ENCODE data around the gene DPY19L2.
"Not testable (repeated sequence)": the region's sequence is repeated elsewhere in the genome, so short reads cannot be mapped to it uniquely, and the experiment has no call there.

The DPY19L2 gene

GRCh38 chr12:63656407-63656806, 11.9 kb downstream of the DPY19L2 start:
- DNase-seq: not testable (repeated sequence)

DNA sequence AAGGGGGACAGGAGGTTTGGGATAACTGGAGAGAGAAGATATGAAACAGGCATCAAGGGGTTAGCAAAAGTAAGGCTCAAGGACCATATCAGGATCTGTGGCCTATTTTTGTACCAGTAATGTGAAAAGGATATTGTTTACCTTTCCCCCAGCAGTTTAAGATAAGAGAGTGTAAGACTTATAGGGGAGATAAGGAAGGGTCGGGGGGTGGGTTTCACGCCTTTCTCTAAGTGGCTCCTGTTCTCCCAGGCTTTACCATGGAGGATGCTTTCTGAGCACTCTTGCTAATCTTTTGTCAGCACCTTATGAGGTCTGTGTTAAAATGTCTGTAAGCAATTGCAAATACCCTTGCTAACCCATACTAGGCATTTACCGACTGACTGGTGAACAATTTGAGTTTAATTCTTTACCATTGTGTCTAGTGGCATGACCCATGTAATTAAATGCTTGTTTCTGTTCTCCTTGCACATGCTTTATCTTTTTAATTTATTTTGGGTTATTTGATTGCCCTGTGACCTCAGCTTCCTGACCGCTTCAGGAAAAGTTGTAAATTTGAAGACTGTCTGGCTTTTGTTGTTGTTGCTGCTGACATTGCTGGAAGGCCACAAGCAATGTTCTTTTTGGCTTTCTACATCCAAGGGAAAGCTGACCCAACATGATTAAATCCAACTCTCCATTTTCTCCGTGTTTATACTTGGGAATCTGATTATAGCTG, 12.6 kb downstream of the DPY19L2 start:
- DNase-seq: not testable (repeated sequence)

GRCh38 chr12:63654481-63654880, 13.8 kb downstream of the DPY19L2 start:
- not testable (repeated sequence) for DNase-seq

GRCh38 chr12:63649517-63649916, 18.8 kb downstream of the DPY19L2 start:
- not testable (repeated sequence) for DNase-seq

GRCh38 chr12:63643381-63644140, 24.7 kb downstream of the DPY19L2 start:
- not testable (repeated sequence) for DNase-seq

GRCh38 chr12:63624258-63624657, 44.0 kb downstream of the DPY19L2 start:
- not testable (repeated sequence) for DNase-seq

- not testable (repeated sequence) for DNase-seq
Observed at GRCh38 chr12:63615544-63615943, 52.7 kb downstream of the DPY19L2 start.

DNA sequence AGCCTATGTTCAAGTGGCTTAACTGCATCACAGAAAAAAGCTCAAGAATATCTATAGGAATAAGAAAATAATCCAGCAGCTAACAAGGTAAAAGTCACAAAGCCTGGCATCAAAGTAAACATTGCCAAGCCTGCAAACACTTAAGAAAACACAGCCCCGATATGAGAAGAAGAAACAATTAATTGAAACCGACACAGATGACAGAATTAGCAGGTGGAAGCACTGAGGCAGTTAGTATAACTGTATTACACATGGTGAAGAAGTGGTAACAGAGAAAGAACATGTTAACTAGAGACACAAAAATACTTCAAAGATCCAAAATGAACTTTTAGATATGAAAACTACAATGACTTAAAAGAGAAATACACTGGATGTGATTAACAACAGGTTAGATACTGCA, 57.0 kb downstream of the DPY19L2 start:
- not testable (repeated sequence) for DNase-seq

GRCh38 chr12:63609281-63609680, 59.0 kb downstream of the DPY19L2 start:
- DNase-seq: not testable (repeated sequence)

- DNase-seq: not testable (repeated sequence)
Observed at GRCh38 chr12:63604985-63605384, 63.3 kb downstream of the DPY19L2 start.

GRCh38 chr12:63594828-63595227, 73.5 kb downstream of the DPY19L2 start:
- not testable (repeated sequence) for DNase-seq

- not testable (repeated sequence) for DNase-seq
Observed at GRCh38 chr12:63584426-63584825, 83.9 kb downstream of the DPY19L2 start.

DNA sequence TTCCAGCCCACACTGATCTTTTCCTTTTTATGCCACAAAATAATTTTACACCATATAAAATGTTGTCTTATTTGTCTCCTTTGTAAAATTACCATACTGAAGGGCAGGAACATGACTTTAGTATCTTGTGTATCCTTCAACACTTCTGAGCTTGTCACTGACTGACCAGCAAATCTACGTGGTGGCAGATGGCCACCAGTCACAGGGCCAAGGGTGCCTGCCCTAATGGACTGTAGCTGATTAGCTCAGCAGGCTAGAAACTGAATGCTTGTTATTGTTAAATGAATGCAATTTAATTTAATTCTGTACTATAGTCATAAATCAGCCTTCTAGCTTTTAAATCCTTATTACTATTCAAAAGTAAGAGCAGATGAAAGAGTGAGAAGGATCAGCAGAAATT, 85.0 kb downstream of the DPY19L2 start:
- DNase-seq: not testable (repeated sequence)

- not testable (repeated sequence) for DNase-seq
Observed at GRCh38 chr12:63577631-63578030, 90.7 kb downstream of the DPY19L2 start.

GRCh38 chr12:63572038-63572437, 96.3 kb downstream of the DPY19L2 start:
- not testable (repeated sequence) for DNase-seq

DNA sequence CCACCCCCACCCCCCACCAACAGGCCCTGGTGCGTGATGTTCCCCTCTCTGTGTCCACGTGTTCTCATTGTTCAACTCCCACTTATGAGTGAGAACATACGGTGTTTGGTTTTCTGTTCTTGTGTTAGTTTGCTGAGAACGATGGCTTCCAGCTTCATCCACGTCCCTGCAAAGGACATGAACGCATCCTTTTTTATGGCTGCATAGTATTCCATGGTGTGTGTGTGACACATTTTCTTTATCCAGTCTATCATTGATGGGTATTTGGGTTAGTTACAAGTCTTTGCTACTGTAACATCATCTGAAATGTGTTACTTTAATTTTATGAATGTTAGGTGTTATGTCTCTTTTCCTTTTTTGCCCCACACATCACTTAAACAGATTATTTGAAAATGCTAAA, 109.8 kb downstream of the DPY19L2 start:
- not testable (repeated sequence) for DNase-seq

DNA sequence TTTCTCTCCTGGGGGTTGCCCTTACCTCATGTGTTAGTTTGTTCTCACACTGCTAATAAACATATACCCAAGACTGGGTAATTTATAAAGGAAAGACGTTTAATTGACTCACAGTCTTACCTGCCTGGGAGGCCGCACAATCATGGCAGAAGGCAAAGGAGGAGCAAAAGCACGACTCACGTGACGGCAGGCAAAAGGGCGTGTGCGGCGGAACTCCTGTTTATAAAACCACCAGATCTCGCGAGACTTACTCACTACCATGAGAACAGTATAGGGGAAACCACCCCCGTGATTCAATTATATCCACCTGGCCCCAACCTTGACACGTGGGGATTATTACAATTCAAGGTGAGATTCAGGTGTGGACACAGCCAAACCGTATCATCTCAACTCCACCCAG, 116.9 kb downstream of the DPY19L2 start:
- not testable (repeated sequence) for DNase-seq

DNA sequence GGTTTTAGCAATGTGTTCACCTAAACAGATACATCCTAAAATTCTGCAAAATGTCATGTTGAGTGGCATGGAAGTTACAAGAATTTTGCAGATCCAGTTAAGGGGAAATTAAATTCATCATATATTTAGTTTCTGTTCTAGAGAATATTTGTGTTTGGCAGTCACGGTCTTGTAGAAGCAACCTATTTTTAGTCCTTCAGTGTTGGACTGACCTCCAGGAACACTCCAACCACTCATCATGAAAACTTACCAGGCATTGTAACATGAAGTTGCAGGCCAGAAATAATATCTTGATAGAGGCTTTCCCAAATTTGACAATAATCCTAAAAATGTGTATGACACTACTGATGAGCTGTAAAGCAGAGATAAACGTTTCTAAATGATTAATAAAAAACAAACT, 119.3 kb downstream of the DPY19L2 start:
- DNase-seq: not testable (repeated sequence)

- not testable (repeated sequence) for DNase-seq
Observed at GRCh38 chr12:63545298-63545916, 122.9 kb downstream of the DPY19L2 start.

DNA sequence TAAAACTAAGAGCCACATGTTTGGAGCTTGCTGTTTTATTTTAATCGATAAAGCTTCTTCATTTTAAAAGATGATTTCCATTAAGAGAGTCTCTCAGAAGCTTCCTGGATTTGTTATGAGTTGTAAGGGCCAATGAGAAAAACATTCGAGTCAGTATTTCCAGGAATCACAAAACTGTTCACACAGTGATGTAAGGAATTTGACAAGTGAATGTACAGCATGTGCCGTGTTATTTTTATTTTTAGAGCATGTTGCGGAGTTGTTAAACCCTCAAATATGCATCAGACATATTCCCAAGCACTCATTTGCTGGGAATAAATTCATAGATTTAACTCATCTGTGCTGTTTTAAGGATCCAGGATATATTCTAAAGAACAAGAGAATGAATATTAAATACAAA, 129.6 kb downstream of the DPY19L2 start:
- not testable (repeated sequence) for DNase-seq

DNA sequence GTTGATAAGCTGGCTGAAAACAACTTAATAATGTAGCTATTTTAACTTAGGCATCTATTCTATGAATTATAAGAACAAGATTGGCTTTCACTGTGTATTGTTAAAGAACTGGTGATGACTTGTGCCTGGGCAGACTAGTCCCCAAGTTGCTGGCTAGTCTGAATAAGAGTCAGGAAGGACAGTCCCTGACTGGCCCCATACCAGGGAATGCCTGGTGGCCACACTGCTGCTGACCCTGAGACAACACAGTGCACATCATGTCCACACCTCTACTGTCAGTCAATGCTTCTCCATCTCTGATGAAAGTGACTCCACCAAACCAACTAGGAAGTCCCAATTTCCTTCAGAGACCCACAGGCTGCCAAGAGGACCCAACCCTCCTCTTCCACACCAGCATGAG, 130.5 kb downstream of the DPY19L2 start:
- DNase-seq: not testable (repeated sequence)

- not testable (repeated sequence) for DNase-seq
Observed at GRCh38 chr12:63529641-63530040, 138.7 kb downstream of the DPY19L2 start.

GRCh38 chr12:63525831-63526230, 142.5 kb downstream of the DPY19L2 start:
- DNase-seq: no peak

GRCh38 chr12:63521706-63522105, 146.6 kb downstream of the DPY19L2 start:
- DNase-seq: no peak

Measured in activated CD4-positive, alpha-beta T cell treated with anti-CD3 and anti-CD28 coated beads, Interleukin-2, Interleukin-6, amounts not matched to agents 100 ng/mL and 50 ng/mL, durations not matched to agents 16 hours and 8 hours (primary cell).